H1 (cell line): Measurements from ENCODE around the gene DPEP2. TPM values are rescaled to one million over a fixed set of nuclear protein-coding genes. Genes with fewer than 3 reads are reported as not detected.

Experiments
- CHD1 ChIP-seq: IDR thresholded peaks from 2 replicates; pipeline ENCODE4 v1.6.1; 2012; ENCODE audit warnings: low read depth, low read length, improper control_type of control experiment
- CHD2 ChIP-seq: IDR thresholded peaks from 2 replicates; pipeline ENCODE4 v1.6.1; 2012; ENCODE audit warnings: low read length, improper control_type of control experiment
- EP300 ChIP-seq, 2 experiments: IDR thresholded peaks; 1 replicate in 1 of 2; 2 replicates in 1 of 2; pipeline ENCODE4 v1.6.1; 2011 to 2012; ENCODE audit warnings: low read depth in 2 of 2, low read length in 2 of 2, mild to moderate bottlenecking in 2 of 2, borderline replicate concordance in 1 of 2, inconsistent platforms in 1 of 2, moderate library complexity in 1 of 2
- HDAC6 ChIP-seq: IDR thresholded peaks from one replicate; pipeline ENCODE4 v1.7.1; 2012; ENCODE audit warnings: low read depth, mild to moderate bottlenecking, inconsistent platforms, low read length, moderate library complexity
- NRF1 ChIP-seq: IDR thresholded peaks from 2 replicates; pipeline ENCODE4 v1.6.1; 2011; ENCODE audit warnings: mild to moderate bottlenecking, low read depth, low read length, improper control_type of control experiment
- POLR2A ChIP-seq, 2 experiments: IDR thresholded peaks; 1 replicate in 1 of 2; 2 replicates in 1 of 2; pipeline ENCODE4 v1.6.1; 2011; ENCODE audit warnings: low read depth in 2 of 2, low read length in 2 of 2, mild to moderate bottlenecking in 2 of 2; ENCODE audit errors: control extremely low read depth in 1 of 2
- RAD21 ChIP-seq, 2 experiments: IDR thresholded peaks in 1 of 2; conservative IDR thresholded peaks in 1 of 2; 2 replicates each; pipeline ENCODE4 v1.6.1; 2011; ENCODE audit warnings: low read depth in 2 of 2, low read length in 2 of 2, improper control_type of control experiment in 1 of 2, inconsistent platforms in 1 of 2, mild to moderate bottlenecking in 1 of 2, moderate library complexity in 1 of 2
- TBP ChIP-seq: IDR thresholded peaks from 2 replicates; pipeline ENCODE4 v1.6.1; 2011; ENCODE audit warnings: low read depth, low read length, improper control_type of control experiment
- TEAD4 ChIP-seq: IDR thresholded peaks from 2 replicates; pipeline ENCODE4 v1.6.1; 2012; ENCODE audit warnings: low read depth, low read length, inconsistent platforms, mixed read lengths
- polyA plus RNA-seq, 7 experiments: library from polyadenylated mRNA; depleted of rRNA in 3 of 7; stranded (reverse) in 5 of 7; unstranded in 2 of 7; fragments of >200 nt in 5 of 7; fragments of 200-250 nt in 2 of 7; gene quantifications; 1 replicate in 5 of 7; 2 replicates in 1 of 7; 4 replicates in 1 of 7; pipeline versions ENCODE4 v1.2.1 to v1.2.3, GENCODE V29; 2011 to 2013; ENCODE audit warnings: missing spikeins in 2 of 7, mixed read lengths in 2 of 7
- total RNA-seq: library from RNA; stranded (reverse); fragmentation: NEBNext Ultra II Directional; extraction: Animal tissue kit (Norgen Biotek cat#: 25700); gene quantifications from 2 replicates; pipeline ENCODE4 v1.2.1, GENCODE V29; 2021

The DPEP2 gene
- total and polyA plus RNA-seq, 2 of the 8 experiments (the other 6 are each of a cell fraction or from before 2014, with no cell fraction given) = not detected

DNA sequence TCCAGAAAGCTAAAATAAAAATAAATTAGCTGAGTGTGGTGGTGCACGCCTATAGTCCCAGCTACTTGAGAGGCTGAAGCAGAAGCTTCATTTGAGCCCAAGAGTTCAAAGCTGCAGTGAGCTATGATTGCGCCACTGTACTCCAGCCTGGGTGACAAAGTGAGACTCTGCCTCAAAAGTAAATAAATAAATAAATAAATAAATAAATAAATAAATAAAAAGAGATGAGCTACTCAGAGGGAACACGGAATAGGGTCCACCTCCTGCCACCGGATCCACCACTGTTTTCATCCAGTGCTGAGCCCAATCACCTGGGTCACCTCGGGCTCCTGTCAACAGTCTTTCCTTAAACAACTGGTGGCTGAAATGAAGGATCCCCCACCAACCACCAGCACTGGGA lies 12.3 kb downstream of the DPEP2 start (continued):
- TF ChIP-seq CHD1 (no peak), NRF1 (no peak), CHD2 (no peak), TEAD4 (no peak), TBP (no peak), POLR2A (IDR thresholded peaks at IDR 0.05; ENCODE audit: control extremely low read depth in 1 of 2, low read depth in 2 of 2, low read length in 2 of 2) (no peak), HDAC6 (no peak), EP300 (IDR thresholded peaks at IDR 0.05; ENCODE audit: borderline replicate concordance in 1 of 2, low read depth in 2 of 2, low read length in 2 of 2) (no peak), RAD21 (IDR thresholded peaks at IDR 0.05 in 1 of 2, conservative IDR thresholded peaks at IDR 0.05 in 1 of 2; ENCODE audit: low read depth in 2 of 2, low read length in 2 of 2) (no peak)
